HUES64 (cell line): ENCODE results near the gene RABEP2.
"Not testable (repeated sequence)": the region's sequence is repeated elsewhere in the genome, so short reads cannot be mapped to it uniquely, and the experiment has no call there.

Experiments
- H3K27ac ChIP-seq: 2 replicates; pipeline ENCODE4 v1.7.0; 2013; ENCODE audit warnings: low read depth, low read length, inconsistent platforms
- H3K27me3 ChIP-seq: 2 replicates; pipeline ENCODE4 v1.6.1; 2013; ENCODE audit warnings: mild to moderate bottlenecking, low read length; ENCODE audit not compliant: insufficient read depth
- H3K36me3 ChIP-seq: 2 replicates; pipeline ENCODE4 v1.6.1; 2013; ENCODE audit warnings: mild to moderate bottlenecking, low read length; ENCODE audit not compliant: insufficient read depth
- H3K4me1 ChIP-seq: 2 replicates; pipeline ENCODE4 v1.6.1; 2013; ENCODE audit warnings: mild to moderate bottlenecking, low read length, moderate library complexity; ENCODE audit not compliant: insufficient read depth
- H3K4me3 ChIP-seq: 2 replicates; pipeline ENCODE4 v1.5.1; 2013; ENCODE audit warnings: mild to moderate bottlenecking, low read length, moderate library complexity
- H3K9ac ChIP-seq: 2 replicates; pipeline ENCODE4 v1.6.1; 2013; ENCODE audit warnings: mild to moderate bottlenecking, low read depth, low read length
- H3K9me3 ChIP-seq: 2 replicates; pipeline ENCODE4 v1.6.1; 2013; ENCODE audit warnings: low read depth, low read length; ENCODE audit not compliant: insufficient read depth
- WGBS: fragments of 150-250, 120-280 bp; methylation state at CpG from one replicate; pipeline ENCODE4 v1.1.7; 2013; ENCODE audit warnings: missing lambda C conversion rate; 5-methylcytosine and 5-hydroxymethylcytosine counted together

RABEP2 gene

GRCh38 chr16:28950648-28951409 lies 25.8 kb upstream of the RABEP2 start, which contains the start of gene NFATC2IP:
NFATC2IP (plus strand) TSS chr16:28950937; CDS start chr16:28951012, 75 bp downstream.
- under 1% methylated on average over 79 of the region's 79 CpGs for WGBS

GRCh38 chr16:28946681-28947080 lies 21.6 kb upstream of the RABEP2 start:
- WGBS = 91% methylated on average over 4 of the region's 4 CpGs
- H3K9ac ChIP-seq = no peak overlapping the region
- H3K36me3 ChIP-seq = no peaks in the 10 kb centered on the region
- H3K4me3 ChIP-seq = no peak overlapping the region
- no peaks in the 10 kb centered on the region for H3K27me3 ChIP-seq
- no peaks in the 10 kb centered on the region for H3K9me3 ChIP-seq
- no peaks in the 10 kb centered on the region for H3K4me1 ChIP-seq
- no peak overlapping the region for H3K27ac ChIP-seq

More at GRCh38 chr16:28950648-28951409, 25.8 kb upstream of the RABEP2 start, which contains the start of gene NFATC2IP:
- Histone ChIP-seq H3K4me1 (no peaks in the 10 kb centered on the region), H3K9me3 (no peaks in the 10 kb centered on the region), H3K4me3 (peak within 1 kb of the TSS; percentile 74), H3K36me3 (peaks cover 32% of the 10 kb centered on the region), H3K9ac (peak within 1 kb of the TSS; percentile 83), H3K27ac (peak within 1 kb of the TSS; percentile 80), H3K27me3 (no peaks in the 10 kb centered on the region)

DNA sequence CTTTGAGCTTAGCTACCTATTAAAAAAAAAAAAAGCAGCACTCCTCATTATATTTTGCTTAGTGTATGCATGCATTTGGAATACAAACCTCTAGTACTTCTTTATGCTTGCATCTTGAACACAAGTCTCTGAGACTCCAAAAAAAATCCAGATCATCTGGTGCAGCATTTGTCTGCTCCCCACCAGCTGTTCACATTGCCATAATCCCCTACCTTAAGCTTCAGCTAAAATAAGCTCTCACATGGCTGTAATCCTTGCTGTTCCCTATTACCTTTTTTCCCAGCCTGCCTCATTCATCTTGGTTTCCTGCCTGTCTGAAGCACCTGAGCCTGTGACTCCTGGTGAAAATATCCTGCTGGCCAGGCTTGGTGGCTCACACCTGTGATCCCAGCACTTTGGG lies 18.2 kb upstream of the RABEP2 start:
- no peaks in the 10 kb centered on the region for H3K4me1 ChIP-seq
- no peak overlapping the region for H3K27ac ChIP-seq
- H3K9me3 ChIP-seq = no peaks in the 10 kb centered on the region
- H3K4me3 ChIP-seq = no peak overlapping the region
- H3K9ac ChIP-seq = no peak overlapping the region
- H3K27me3 ChIP-seq = no peaks in the 10 kb centered on the region
- H3K36me3 ChIP-seq = no peaks in the 10 kb centered on the region

DNA sequence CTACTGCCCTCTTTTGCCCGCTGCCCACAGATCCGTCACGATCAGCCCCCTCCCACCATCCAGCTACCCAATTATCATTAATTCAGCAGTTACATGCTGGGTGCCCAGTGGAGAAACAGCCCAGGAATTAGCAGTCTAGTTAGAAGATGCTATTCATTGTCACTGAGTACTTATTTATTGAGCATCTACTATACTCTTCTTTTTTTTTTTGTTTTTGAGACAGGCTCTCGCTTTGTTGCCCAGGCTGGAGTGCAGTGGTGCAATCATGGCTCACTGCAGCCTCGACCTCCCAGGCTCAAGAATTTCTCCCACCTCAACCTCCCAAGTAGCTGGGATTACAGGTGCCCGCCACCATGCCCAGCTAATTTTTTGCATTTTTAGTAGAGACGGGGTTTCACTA lies 14.8 kb upstream of the RABEP2 start:
- not testable (repeated sequence) for H3K4me1 ChIP-seq, H3K4me3 ChIP-seq, H3K27ac ChIP-seq, H3K27me3 ChIP-seq, H3K9ac ChIP-seq, H3K9me3 ChIP-seq, H3K36me3 ChIP-seq
- 93% methylated on average over 7 of the region's 7 CpGs for WGBS

- no peaks in the 10 kb centered on the region for H3K27me3 ChIP-seq
- H3K27ac ChIP-seq = no peak overlapping the region
Measured at GRCh38 chr16:28938721-28939120, 13.7 kb upstream of the RABEP2 start.

DNA sequence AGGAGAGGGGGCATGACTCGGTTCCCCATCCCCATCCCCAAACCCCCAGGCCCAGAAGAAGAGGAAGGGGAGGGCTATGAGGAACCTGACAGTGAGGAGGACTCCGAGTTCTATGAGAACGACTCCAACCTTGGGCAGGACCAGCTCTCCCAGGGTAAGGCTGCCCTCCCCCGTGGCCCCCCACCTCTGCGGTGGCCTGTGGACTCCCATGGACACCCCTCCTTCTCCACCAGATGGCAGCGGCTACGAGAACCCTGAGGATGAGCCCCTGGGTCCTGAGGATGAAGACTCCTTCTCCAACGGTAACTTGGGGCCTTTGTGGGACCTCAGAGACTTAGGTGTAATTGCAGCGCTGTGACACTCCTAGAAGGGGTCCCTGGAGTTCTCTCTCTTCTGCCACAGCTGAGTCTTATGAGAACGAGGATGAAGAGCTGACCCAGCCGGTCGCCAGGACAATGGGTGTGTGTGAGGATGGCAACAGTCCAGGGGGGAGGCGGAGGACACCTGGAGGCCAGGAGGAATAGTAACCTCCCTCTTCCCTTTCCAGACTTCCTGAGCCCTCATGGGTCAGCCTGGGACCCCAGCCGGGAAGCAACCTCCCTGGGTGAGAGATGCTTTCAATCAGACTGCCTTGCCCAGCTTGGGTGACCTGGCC lies 12.3 kb upstream of the RABEP2 start:
- H3K27ac ChIP-seq = no peak overlapping the region
- no peaks in the 10 kb centered on the region for H3K27me3 ChIP-seq
- no peak overlapping the region for H3K9ac ChIP-seq
- no peaks in the 10 kb centered on the region for H3K4me1 ChIP-seq
- no peak overlapping the region for H3K4me3 ChIP-seq
- WGBS = 89% methylated on average over 13 of the region's 14 CpGs
- H3K9me3 ChIP-seq = no peaks in the 10 kb centered on the region
- H3K36me3 ChIP-seq = no peaks in the 10 kb centered on the region

More at GRCh38 chr16:28938721-28939120, 13.7 kb upstream of the RABEP2 start:
- H3K9ac ChIP-seq = no peak overlapping the region
- WGBS = 85% methylated on average over 7 of the region's 7 CpGs
- H3K9me3 ChIP-seq = no peaks in the 10 kb centered on the region
- H3K4me1 ChIP-seq = no peaks in the 10 kb centered on the region
- no peak overlapping the region for H3K4me3 ChIP-seq
- no peaks in the 10 kb centered on the region for H3K36me3 ChIP-seq

GRCh38 chr16:28936784-28937155 lies 11.7 kb upstream of the RABEP2 start:
- Histone ChIP-seq H3K4me1 (no peaks in the 10 kb centered on the region), H3K9ac (no peak overlapping the region), H3K27ac (no peak overlapping the region), H3K27me3 (no peaks in the 10 kb centered on the region), H3K4me3 (no peak overlapping the region), H3K36me3 (no peaks in the 10 kb centered on the region), H3K9me3 (no peaks in the 10 kb centered on the region)
- 95% methylated on average over 26 of the region's 26 CpGs for whole genome bisulfite sequencing

GRCh38 chr16:28935924-28936783 lies 11.1 kb upstream of the RABEP2 start:
- Histone ChIP-seq H3K4me1 (no peaks in the 10 kb centered on the region), H3K27ac (no peak overlapping the region), H3K27me3 (no peaks in the 10 kb centered on the region), H3K9me3 (no peaks in the 10 kb centered on the region), H3K36me3 (no peaks in the 10 kb centered on the region), H3K9ac (no peak overlapping the region; the same call in 1 of the 2 replicates), H3K4me3 (peak overlapping the region; percentile 41)
- 86% methylated on average over 36 of the region's 36 CpGs for WGBS

DNA sequence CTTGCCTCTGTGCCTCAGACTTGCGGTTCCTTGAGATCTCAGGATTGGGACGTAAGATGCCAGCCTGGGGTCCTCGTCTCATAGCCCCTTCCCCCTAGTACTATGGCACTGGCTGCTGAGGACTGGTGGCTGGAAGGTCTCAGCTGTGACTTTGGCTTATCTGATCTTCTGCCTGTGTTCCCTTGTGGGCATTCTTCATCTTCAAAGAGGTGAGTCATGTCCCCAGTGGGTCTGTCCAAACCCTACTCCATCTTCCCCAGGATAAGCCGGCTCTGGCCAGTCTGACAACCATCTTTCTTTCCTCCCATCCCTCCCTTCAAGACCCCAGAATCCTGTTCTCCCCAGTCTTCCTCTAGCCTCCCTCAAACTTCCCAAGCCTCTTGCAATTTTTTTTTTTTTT lies 10.3 kb upstream of the RABEP2 start:
- no peaks in the 10 kb centered on the region for H3K36me3 ChIP-seq
- H3K9me3 ChIP-seq = no peaks in the 10 kb centered on the region
- H3K9ac ChIP-seq = no peak overlapping the region
- H3K27ac ChIP-seq = no peak overlapping the region
- peaks cover 3% of the 10 kb centered on the region; the same call in 1 of the 2 replicates for H3K4me1 ChIP-seq
- H3K4me3 ChIP-seq = no peak overlapping the region
- no peaks in the 10 kb centered on the region for H3K27me3 ChIP-seq
- 85% methylated on average over 4 of the region's 4 CpGs for WGBS

DNA sequence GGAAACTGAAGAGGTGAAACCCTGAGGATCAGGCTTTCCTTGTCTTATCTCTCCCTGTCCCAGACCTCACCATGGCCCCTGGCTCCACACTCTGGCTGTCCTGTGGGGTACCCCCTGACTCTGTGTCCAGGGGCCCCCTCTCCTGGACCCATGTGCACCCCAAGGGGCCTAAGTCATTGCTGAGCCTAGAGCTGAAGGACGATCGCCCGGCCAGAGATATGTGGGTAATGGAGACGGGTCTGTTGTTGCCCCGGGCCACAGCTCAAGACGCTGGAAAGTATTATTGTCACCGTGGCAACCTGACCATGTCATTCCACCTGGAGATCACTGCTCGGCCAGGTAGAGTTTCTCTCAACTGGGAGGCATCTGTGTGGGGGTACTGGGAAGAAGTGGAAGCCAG lies 8.1 kb upstream of the RABEP2 start:
- no peak overlapping the region for H3K9ac ChIP-seq
- no peak overlapping the region for H3K4me3 ChIP-seq
- H3K4me1 ChIP-seq = peaks cover 3% of the 10 kb centered on the region; the same call in 1 of the 2 replicates
- H3K27me3 ChIP-seq = no peaks in the 10 kb centered on the region
- no peaks in the 10 kb centered on the region for H3K9me3 ChIP-seq
- WGBS = 83% methylated on average over 8 of the region's 8 CpGs
- no peaks in the 10 kb centered on the region for H3K36me3 ChIP-seq
- H3K27ac ChIP-seq = no peak overlapping the region
